Activated naive CD4-positive, alpha-beta T cell (primary cell): ENCODE measurements around the gene CAMK2N1.
A peak's percentile ranks its signal among the peaks of the same experiment; 100 is the strongest.
"Not testable (repeated sequence)": the region's sequence is repeated elsewhere in the genome, so short reads cannot be mapped to it uniquely, and the experiment has no call there.

Experiments
- DNase-seq, 4 experiments: peaks; one replicate each; lab custom pipeline; 2025; lab: John Stamatoyannopoulos, UW

CAMK2N1 gene

DNA sequence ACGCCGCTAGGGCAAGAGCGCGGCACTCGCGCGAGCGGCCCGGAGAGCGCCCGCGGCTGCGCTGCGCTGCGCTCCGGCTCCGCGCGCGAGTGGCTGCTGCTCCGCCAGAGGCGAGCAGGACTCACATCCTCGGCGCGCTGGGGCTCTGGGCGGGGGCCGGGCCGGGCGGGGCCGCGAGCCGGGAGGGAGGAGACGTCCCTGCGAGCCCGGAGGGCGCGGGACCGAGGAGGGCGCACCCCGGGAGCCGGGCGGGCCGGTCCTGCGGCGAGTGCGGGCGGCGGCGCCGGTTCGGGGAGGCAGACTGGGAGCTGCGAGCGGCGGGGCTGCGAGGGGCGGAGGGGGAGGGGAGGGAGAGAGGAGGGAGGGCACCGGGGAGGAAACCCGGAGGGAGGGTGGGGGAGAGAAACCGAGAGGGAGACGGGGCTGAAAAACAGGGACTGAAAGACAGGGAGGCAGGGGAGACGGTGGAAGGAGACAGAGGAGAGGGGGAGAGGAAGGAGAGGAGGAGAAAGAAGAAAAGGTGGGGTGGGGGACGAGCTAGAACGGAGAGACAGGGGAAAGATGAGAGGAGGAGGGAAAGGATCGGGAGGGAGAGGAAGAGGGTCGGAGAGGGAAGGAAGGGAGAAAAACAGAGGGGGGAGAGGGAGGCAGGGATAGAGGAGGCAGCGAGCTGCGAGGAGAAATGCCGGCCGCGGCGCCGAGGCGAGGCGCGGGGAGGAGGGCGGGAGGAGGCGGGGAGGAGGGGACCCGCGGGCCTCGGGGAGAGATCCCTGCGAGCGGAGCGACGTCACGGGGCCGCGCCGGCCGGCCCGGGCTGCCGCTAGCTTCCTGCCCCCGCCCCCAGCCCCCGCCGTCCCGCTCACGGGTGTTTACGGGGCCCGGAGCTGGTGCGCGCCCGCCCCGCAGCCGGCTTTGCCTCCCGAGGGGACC lies at the start of gene CAMK2N1:
Gene CAMK2N1 (minus strand): TSS at position 684 of the 930 bp plus-strand sequence. CDS start 831 bp downstream, outside the sequence.
- peak in 2 of 4 experiments; percentile 27 to 52 for DNase-seq

DNA sequence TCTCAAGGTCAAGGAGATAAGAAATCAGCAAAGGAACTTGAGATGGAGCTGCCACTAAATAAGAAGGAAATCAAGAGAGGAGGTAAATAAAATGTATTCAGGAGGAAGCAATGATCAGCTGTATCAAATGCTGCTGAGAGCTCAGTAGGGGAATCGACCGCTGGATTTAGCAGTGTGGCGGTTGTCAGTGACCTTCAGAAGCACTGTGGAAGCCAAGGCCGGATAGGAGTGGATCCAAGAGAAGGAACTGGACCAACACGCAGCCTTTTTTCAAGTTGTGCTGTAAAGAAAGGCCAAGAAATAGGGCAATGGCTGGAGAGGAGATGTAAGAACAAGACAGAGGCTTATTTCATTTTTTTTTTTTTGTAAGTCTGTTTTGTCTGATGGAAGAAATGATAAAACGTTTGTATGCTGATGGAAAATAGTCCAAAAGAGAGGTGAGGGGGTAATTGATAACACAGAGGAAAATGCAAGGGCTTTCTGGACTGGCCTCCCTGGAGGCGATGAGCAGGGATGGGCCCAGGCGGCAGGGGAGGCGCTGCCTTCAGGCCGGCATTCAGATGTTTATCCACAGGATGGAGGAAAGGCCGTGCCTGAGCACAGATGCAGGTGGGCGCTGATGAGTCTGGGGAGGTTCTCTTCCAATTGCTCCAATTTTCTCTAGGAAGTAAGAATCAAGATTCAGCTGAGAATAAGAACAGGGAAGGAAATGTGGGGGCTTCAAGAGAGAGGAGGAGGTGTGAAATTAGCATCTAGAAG lies 48.8 kb upstream of the CAMK2N1 start:
- no peak for DNase-seq

DNA sequence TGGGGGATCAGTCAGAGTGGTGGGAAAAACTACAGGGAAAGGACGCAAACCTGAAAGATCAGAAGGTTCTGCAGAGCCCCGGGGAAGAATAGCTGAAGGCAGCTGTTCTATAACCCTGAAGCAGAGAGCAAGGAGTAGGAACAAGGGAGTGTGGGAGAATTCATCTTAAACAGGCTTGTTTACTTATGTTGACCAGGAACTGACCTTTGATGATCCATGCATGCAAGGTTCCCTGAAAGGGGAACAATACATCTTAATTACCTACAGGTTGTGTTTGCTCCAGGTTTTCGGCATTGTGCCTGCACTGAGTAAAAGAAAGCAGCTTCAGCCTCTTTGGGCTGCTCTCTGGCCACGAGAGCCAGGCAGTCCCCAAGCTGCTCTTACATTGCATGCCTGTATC lies 47.6 kb upstream of the CAMK2N1 start:
- DNase-seq, result no peak

DNA sequence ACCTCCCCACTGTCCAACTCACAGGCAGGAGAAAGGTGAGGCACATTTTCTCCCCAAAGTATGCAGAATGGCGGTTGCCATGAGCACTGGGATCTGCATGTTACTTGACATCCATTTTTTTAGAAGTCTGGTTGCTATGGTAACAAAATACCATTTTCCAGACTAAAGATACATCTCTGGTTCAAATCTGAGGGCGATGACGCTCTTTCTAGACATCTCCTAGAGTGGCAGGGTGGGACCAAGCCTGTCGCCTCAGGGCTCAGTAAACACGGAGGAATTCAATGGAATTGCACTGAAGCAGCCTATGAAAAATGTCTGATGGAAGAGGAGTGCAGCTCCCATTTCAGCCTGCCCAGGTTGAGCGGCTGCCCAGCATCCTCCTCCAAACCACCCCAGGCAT lies 44.9 kb upstream of the CAMK2N1 start:
- DNase-seq, result no peak

DNA sequence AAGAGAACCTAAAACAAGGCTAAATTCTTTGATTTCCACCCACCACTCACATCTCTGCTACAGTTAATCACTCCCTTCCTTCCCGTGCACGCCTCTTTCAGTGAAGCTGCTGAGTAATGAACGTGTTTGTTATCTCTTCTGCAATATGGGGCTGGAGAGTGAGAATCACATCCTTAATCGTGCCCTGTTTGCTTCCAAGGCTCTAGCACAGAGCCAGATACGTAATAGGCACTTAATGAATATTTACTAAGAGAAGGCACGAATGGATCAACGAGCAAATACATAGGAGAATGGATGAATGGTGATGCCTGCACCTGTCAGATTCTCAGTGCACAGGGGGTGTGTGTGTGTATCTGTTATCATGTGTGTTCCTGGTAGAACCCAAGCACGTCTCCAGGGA lies 44.3 kb upstream of the CAMK2N1 start:
- no peak for DNase-seq

DNA sequence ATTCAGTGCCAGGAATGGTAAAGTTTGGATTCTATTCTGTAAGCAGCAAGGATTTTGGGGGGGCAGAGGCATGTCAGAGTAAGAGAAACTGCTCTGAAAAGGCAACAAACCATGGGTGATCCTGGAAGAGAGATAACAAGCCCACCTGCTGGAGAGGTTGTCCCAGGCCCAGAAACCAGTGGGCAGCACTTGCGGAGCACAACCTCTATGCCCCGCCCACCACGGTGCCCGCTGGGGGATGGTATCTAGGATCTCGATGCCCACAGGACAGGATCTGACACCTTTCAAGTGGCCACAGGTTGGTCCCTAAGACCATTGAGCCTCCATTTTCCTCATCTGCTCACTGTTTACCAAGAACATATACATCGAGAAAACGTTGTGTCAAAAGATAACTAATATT lies 42.2 kb upstream of the CAMK2N1 start:
- no peak for DNase-seq

DNA sequence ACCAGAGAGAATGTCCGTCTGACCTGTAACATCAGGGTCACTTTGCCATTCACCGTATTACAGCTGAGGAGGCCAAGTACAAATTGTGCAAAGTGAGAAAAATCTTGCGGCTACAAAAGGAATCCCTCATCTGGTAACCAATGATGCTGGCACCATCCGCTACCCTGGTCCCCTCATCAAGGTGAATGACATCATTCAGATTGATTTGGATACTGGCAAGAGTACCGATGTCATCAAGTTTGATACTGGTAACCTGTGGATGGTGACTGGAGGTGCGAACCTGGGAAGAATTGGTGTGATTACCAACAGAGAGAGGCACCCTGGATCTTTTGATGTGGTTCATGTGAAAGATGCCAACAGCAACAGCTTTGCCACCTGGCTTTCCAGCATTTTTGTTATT lies 40.3 kb upstream of the CAMK2N1 start:
- no peak for DNase-seq

DNA sequence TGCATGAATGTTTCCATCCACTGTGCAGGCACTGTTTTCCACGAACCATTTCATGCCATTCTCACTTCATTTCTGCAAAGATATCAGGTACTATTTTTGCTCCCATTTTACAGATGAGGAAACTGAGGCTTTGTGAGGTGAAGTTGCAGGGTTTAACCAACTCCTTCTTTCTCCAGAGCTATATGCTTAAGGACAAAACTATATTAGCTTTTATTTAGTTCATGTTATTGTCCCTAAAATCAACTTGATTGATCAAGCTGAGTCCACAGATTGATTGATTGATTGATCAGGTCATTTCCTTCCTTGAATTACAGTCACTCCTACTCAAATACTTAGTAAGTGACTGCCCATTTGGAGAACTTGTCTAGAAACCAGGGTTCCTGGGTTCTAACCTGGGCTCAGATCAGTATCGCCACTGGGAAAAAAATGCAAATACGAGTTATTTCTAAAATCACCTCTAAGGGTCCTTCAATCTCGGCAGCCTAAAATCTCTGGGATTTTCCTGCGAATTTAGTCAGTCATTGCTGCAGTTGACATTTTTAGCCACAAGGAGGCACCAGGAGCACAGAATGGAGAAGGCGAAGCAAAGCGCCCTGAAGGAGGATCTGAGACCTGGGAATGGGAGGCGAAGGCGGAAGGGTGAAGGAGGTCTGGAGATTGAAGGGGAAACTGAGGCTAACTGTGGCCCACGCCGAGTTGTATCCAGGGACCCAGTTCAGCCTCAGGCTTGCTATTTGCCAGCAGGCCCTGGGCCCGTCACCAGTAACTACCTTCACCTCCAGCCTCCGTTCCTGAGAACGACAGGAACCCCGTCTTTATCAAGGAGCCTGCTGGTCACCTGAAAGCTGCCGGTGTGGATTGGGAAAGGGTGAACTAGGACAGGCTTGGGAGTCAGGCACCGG lies 36.2 kb upstream of the CAMK2N1 start:
- peak in 3 of 4 experiments; percentile 14 to 32 (median 14) for DNase-seq

DNA sequence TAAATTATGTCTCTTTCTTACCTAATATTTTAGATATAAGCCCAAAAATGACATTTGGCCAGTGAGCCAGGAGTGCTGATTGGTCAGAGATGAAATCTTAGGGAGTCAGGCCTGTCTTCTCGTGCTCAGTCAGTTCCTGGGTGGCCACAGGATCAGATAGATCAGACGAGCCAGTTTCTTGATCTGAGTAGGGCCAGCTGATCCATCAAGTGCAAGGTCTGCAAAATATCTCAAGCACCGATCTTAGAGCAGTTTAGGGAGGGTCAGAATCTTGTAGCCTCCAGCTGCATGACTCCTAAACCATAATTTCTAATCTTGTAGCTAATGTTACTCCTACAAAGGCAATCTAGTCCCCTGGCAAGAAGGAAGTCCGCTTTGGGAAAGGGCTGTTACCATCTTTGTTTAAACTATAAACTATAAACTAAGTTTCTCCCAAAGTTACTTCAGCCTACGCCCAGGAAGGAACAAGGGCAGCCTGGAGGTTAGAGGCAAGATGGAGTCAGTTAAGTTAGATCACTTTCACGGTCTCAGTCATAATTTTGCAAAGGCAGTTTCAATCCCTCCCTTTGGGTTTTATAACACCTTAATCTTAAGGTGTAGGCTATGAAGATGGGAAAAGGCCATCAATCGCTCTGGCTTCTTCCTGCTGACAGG lies 33.7 kb upstream of the CAMK2N1 start:
- not testable (repeated sequence) for DNase-seq

DNA sequence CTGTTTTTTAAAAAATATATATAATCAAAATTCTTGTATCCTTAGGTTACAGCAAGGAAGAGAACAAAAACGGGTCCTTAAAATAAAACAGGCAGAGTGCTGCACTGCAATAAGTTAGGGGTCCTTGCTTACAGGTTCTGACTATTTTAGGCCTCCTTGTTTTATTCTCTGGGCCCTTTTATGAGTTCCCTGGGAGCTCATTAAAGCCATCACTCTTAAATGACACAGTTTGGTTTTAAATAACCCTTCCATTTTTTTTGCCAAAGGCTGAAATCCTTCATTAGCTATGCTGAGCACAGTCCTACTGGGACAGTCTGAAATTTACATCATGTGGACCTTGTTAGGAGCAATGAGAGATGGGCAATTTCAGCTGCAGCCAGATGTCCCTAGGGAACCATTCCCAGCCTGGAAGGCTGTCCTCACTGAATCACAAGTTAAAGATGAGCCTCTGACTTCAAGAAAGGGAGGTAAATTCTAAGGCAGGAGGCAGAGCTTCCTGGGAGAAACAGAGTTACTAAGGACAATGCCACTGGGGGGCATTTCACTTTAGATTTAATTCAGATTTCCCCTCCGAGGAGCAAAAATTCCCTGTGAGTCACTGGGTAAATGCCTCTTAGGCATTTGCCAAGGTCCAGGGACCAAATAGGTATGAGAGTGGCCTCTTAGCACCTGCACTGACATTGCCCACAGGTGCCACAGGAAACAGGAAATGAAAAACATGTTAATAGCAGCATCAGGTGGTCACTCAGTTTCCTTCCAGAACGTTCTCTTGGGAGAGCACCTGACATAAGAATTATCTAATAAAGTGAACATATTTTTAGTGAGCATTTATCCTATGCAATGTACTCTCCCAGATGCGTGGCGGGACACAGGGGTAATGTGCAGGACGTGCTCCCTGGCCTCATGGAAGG lies 25.8 kb upstream of the CAMK2N1 start:
- DNase-seq, result no peak

DNA sequence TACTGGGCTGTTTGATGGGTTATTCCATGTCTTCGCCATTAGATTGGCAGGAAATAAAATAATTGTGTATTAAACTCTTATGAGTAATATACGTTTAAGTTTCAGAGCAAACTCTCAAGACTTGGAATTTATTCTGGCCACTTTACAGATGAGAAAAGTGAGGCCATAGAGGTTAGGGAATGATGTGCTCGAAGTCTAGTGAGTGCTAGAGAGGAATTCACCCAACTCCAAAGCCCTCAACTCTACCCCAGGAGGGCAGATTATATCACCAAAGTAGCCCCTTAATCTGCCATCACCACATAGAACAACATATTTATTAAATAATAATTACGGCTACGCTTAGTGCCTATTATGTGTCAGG lies 22.4 kb upstream of the CAMK2N1 start:
- no peak for DNase-seq

DNA sequence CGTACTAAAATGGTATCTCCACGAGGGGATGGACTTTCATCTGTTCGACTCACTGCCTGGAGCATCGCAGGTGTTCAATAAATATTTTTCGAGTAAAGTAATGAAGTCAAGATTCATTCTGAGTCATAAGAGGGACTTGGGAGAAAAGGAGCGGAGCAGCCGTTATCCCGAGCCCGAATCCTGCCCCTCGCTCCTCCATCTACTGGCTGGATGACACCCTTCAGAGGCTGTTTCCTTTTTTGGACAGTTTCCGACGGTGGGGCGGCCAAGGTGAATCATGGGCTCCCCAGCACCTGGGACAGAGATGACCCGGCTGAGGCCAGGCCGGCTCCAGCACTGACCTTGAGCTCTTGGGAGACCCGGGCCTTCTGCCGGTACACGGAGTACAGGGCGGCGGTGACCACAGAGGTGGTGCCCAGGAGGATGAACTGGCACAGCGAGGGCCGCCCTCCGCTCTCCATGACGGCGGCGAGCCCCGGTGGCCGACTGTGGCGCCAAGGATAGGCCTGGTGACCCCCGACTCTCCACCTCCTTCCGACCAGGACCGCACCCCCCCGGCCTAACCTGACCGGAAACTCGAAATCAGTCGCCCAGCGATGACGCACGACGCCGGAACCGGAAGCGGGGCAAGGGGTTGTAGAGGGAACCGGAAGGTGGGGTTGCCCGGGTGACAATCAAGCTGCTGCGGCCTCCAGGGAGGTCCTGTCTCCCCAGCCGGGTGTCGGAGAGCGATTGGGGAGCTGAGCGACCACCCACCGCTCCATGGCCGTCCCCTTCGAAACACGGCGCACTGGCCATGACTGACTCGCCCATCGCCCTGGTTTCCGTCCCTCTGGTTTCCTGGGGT lies 21.8 kb upstream of the CAMK2N1 start, which contains the start of gene MUL1:
Gene MUL1 (minus strand): TSS at position 588 of the 847 bp plus-strand sequence. CDS start 127 bp downstream, at position 461.
- DNase-seq, result peak; percentile 73 to 89 (median 85)

DNA sequence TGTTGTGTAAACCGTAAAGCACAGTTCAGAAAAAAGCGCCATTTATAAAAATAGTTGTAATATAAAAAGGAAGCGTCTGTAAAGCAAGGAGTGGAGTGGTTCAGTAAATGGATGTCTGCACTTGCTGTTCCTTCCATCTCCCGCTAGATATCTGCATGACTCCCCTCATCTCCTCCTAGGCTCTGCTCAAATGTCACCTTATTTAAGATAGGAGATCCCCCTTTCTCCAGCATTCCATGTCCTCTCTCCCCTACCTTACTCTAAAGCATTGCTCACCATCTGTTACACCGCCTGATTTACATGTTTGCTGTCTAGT lies 21.2 kb upstream of the CAMK2N1 start:
- no peak for DNase-seq

DNA sequence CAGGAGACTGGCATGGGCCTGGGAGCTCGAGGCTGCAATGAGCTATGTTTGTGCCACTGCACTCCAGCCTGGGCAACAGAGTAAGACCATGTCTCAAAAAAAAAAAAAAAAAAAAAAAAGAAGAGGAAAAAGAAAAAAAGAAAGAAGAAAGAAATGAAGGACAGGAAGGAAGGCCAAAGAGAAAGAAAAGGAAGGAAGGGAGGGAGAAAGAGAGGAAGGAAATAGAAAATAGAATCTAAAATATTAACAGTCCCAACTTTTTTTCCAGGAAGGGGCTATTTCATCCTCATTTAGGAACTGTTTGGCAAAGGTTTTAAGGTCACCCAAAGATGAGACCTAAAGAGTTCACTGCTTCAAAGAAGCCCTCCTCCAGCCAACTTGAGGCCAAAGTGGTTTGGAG lies 19.5 kb upstream of the CAMK2N1 start:
- no peak for DNase-seq

DNA sequence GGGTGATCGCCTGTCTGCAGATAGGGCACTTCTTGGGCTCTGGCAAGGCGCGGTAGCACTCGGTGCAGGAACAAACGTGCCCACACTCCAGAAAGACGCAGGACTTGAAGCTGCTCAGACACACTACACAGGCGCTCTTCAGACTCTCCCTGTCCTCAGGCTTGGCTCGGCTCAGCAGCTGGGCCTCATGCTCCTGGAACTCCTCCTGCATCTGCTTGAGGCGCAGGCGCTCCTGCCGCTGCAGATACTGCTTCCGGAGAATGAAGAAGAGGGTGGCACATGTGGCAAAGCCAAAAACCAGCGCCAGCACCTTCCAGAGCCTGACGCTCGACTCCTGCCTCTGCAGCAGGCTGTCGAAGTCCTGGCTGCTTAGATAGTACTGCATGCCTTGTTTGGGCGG lies 14.7 kb upstream of the CAMK2N1 start:
- DNase-seq, result no peak

DNA sequence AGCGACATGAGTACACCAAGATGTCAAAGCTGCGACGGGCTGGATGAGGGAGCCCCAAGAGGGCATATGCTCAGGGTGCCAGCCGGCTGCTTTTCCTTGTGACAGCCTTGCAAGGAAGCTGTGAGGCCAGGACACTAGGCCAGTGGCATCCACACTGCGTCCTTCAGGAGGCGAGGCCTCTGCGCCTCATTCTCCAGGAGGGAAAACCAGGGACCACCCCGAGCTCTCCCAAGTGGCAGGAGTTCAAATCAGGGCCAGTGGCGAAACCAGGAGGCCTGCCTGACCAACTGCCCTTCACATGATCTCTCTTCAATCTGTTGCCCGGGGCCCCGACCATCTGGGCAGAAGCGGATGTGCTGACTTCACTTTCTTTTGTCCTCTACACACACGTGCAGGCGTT lies 13.7 kb upstream of the CAMK2N1 start:
- no peak for DNase-seq

DNA sequence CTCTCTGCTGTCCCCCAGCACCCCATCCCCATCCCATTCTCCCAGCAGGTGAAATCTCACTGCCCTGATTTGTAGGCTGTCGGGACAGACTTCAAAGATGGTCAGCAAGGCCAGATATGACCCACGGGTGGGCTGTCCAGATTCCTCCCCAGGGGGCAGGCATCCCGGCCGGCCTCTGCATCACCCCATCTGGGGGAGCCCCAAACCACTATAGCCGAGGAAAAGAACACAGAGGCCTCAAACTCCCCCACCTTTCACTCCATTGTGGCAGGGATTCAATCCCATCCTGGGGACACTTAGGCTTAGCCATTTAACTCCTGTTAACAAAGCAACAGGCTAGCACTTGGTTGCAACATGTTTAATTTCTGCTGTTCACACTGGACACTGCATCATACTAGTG lies 13.1 kb upstream of the CAMK2N1 start:
- DNase-seq, result no peak

DNA sequence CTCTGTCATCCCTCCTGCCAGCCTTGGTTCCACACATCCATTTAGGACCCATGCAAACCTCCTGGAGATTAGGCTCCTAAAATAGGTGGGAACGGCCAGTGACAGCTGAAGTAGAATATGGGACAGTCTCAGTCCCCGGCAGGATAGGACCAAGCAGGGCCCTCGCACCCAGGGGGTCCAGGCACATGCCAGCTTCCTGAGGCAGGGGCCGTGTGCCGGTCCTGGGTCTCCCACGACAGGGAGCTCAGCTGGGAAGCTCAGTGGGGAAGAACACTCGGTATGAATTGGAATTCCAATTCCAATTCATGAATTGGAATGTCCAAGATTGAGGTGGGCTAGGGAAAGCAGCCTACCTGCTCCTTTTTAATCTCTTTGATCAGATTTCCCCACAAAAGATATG lies 12.1 kb upstream of the CAMK2N1 start:
- no peak for DNase-seq

DNA sequence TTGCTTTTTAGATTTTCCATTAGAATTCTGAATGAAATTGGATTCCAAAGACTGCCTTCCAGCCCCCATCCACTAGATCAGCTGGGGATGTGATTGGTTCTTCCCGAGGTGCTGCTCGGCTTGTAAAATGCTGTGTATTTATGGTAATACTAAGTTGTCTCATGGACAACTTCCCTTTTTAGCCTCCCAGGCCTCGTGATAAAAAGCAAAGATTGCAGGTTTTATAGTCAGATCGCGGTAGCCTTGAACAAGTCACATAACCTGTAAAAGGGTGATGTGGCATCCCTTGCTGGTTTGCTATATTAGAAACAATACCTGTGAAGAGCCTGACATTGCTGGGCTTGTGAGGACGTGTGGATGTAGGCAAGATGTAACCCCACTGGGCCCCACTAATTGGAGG lies 11.5 kb upstream of the CAMK2N1 start:
- DNase-seq, result no peak
